HCT116 (cell line): ENCODE data around the gene KIAA1671. TPM values are rescaled to one million over a fixed set of nuclear protein-coding genes. Genes with fewer than 3 reads are reported as not detected.

ENCODE experiments used
- ATAC-seq: fragments of 200-7000 bp; cut with Tn5 transposase; 2 replicates; pipeline ENCODE4 v1.9.1; 2020; ENCODE audit warnings: mild to moderate bottlenecking, moderate library complexity
- BruUV-seq: library from RNA; stranded (reverse); fragments of 400-500 nt; replicated peaks from 2 replicates; lab custom pipeline; 2021; lab: Mats Ljungman, UMichigan
- CTCF ChIA-PET: fragments of 300-600 bp; sonication (Branson Sonifier 250); formaldehyde crosslinking; loops from one replicate; lab custom pipeline; 2021; ENCODE audit warnings: antibody characterized with exemption; lab: Charles Lee
- POLR2A ChIA-PET: fragments of 300-600, 350-600 bp; sonication (Branson Sonifier 250); formaldehyde crosslinking; loops from one replicate; lab custom pipeline; 2021; ENCODE audit warnings: antibody characterized with exemption; lab: Charles Lee
- RAD21 ChIA-PET, 2 experiments: fragments of 300-600 bp; sonication (Branson Sonifier 250); formaldehyde crosslinking; loops; one replicate each; lab custom pipeline; 2023; ENCODE audit warnings: low total read pairs in 2 of 2; ENCODE audit not compliant: uncharacterized antibody in 2 of 2, unreplicated experiment in 2 of 2, low non-redundant PET in 1 of 2; lab: Charles Lee
- DNase-seq: peaks from one replicate; pipeline ENCODE4 v3.0.0-alpha.2; 2010; ENCODE audit warnings: low read depth, low spot score
- H2AFZ ChIP-seq: fragments of 200-600 bp; shearing (Covaris generic), sonication (generic); 2 replicates; pipeline ENCODE4 v1.6.1; 2017; ENCODE audit warnings: low read depth, mixed run types, mixed read lengths, antibody characterized with exemption, low read length; ENCODE audit not compliant: poor library complexity, severe bottlenecking
- H3K27ac ChIP-seq: 2 replicates; pipeline ENCODE4 v1.5.1; 2012; ENCODE audit warnings: low read depth, low read length
- H3K27me3 ChIP-seq: fragments of 200-600 bp; sonication (generic); 2 replicates; pipeline ENCODE4 v1.6.1; 2016; ENCODE audit warnings: mixed run types, low read length, mixed read lengths; ENCODE audit not compliant: insufficient read depth
- H3K36me3 ChIP-seq, 2 experiments: fragments of 200-500 bp in 1 of 2; fragments of 200-600 bp in 1 of 2; sonication (Bioruptor generic) in 1 of 2; sonication (generic) in 1 of 2; 2 replicates each; pipeline versions ENCODE4 v1.5.1 to v1.6.1; 2014 to 2016; ENCODE audit warnings: low read length in 2 of 2, inconsistent platforms in 1 of 2, mixed read lengths in 1 of 2, mixed run types in 1 of 2; ENCODE audit not compliant: insufficient read depth in 2 of 2, control insufficient read depth in 1 of 2
- H3K4me1 ChIP-seq, 2 experiments: fragments of 200-600 bp in 1 of 2; sonication (generic) in 1 of 2; 2 replicates each; pipeline versions ENCODE4 v1.5.1 to v1.6.1; 2012 to 2017; ENCODE audit warnings: low read length in 2 of 2, inconsistent platforms in 1 of 2, mild to moderate bottlenecking in 1 of 2, mixed read lengths in 1 of 2, mixed run types in 1 of 2, moderate library complexity in 1 of 2; ENCODE audit not compliant: insufficient read depth in 2 of 2, control insufficient read depth in 1 of 2
- H3K4me2 ChIP-seq: fragments of 200-600 bp; sonication (generic); 2 replicates; pipeline ENCODE4 v1.6.1; 2017; ENCODE audit warnings: mixed run types, low read length, mixed read lengths
- H3K4me3 ChIP-seq, 2 experiments: fragments of 200-600 bp in 1 of 2; sonication (generic) in 1 of 2; replicated peaks in 1 of 2; 2 replicates each; pipeline ENCODE4 v1.5.1; 2011 to 2016; ENCODE audit warnings: low read length in 2 of 2, control low read depth in 1 of 2, low read depth in 1 of 2, mild to moderate bottlenecking in 1 of 2, mixed read lengths in 1 of 2, mixed run types in 1 of 2
- H3K79me2 ChIP-seq: fragments of 200-600 bp; sonication (generic); 2 replicates; pipeline ENCODE4 v1.6.1; 2017; ENCODE audit warnings: mild to moderate bottlenecking, mixed run types, low read length, moderate library complexity, mixed read lengths; ENCODE audit not compliant: insufficient read depth
- H3K9ac ChIP-seq: fragments of 200-600 bp; sonication (generic); 2 replicates; pipeline ENCODE4 v1.6.1; 2016; ENCODE audit warnings: low read length, mixed read lengths
- H3K9me2 ChIP-seq: fragments of 200-600 bp; sonication (generic), shearing (Covaris generic); 2 replicates; pipeline ENCODE4 v1.6.1; 2017; ENCODE audit warnings: mixed run types, mild to moderate bottlenecking, moderate library complexity; ENCODE audit not compliant: insufficient read depth
- H3K9me3 ChIP-seq, 2 experiments: fragments of 200-500 bp in 1 of 2; fragments of 200-600 bp in 1 of 2; sonication (Bioruptor generic) in 1 of 2; sonication (generic) in 1 of 2; 2 replicates each; pipeline ENCODE4 v1.6.1; 2014 to 2017; ENCODE audit warnings: low read length in 2 of 2, mixed read lengths in 2 of 2, inconsistent platforms in 1 of 2, low read depth in 1 of 2, mild to moderate bottlenecking in 1 of 2, mixed run types in 1 of 2, moderate library complexity in 1 of 2; ENCODE audit not compliant: control insufficient read depth in 1 of 2, insufficient read depth in 1 of 2
- H4K20me1 ChIP-seq: fragments of 200-600 bp; sonication (generic), shearing (Covaris generic); 2 replicates; pipeline ENCODE4 v1.6.1; 2017; ENCODE audit warnings: mixed run types, mild to moderate bottlenecking, moderate library complexity; ENCODE audit not compliant: insufficient read depth
- CBX3 ChIP-seq: IDR thresholded peaks from 2 replicates; pipeline ENCODE4 v1.6.1; 2012; ENCODE audit warnings: low read depth
- CEBPB ChIP-seq: IDR thresholded peaks from 2 replicates; pipeline ENCODE4 v1.6.1; 2012; ENCODE audit warnings: low read depth
- ELF1 ChIP-seq: IDR thresholded peaks from 2 replicates; pipeline ENCODE4 v1.6.1; 2012; ENCODE audit warnings: low read depth, borderline replicate concordance
- EZH2 ChIP-seq: fragments of 200-600 bp; sonication (generic); IDR thresholded peaks from 2 replicates; pipeline ENCODE4 v1.6.1; 2017; ENCODE audit warnings: antibody characterized with exemption, mixed run types
- EZH2phosphoT487 ChIP-seq: fragments of 200-600 bp; IDR thresholded peaks from 2 replicates; pipeline ENCODE4 v1.6.1; 2018; ENCODE audit warnings: antibody characterized with exemption, borderline replicate concordance
- JUND ChIP-seq: IDR thresholded peaks from 2 replicates; pipeline ENCODE4 v1.6.1; 2012
- RAD21 ChIP-seq: IDR thresholded peaks from 2 replicates; pipeline ENCODE4 v1.6.1; 2012; ENCODE audit warnings: low read depth, mild to moderate bottlenecking
- SIN3A ChIP-seq: IDR thresholded peaks from 2 replicates; pipeline ENCODE4 v1.6.1; 2012; ENCODE audit warnings: low read depth
- SRF ChIP-seq: IDR thresholded peaks from 2 replicates; pipeline ENCODE4 v1.6.1; 2012; ENCODE audit warnings: low read depth
- ZFX ChIP-seq: fragments of 450-650 bp; IDR thresholded peaks from 2 replicates; pipeline ENCODE4 v1.6.1; 2017
- ZNF274 ChIP-seq: fragments of 200-500 bp; sonication (Bioruptor generic); IDR thresholded peaks from 2 replicates; pipeline ENCODE4 v1.6.1; 2014; ENCODE audit warnings: mild to moderate bottlenecking, low read depth, low read length, inconsistent platforms
- intact Hi-C: fragments of 100-400 bp; cut with micrococcal nuclease; formaldehyde crosslinking; loops from 2 replicates; pipeline ENCODE4 v1.10.0; 2022
- total RNA-seq: library from RNA; stranded (reverse); gene quantifications from one replicate; pipeline ENCODE4 v1.2.1, GENCODE V29; 2021; ENCODE audit not compliant: unreplicated experiment
- TF ChIP-seq, protein P1 (sequence below): IDR thresholded peaks from 2 replicates; pipeline ENCODE4 v1.6.1; 2012
- TF ChIP-seq, protein P2 (sequence below): IDR thresholded peaks from 2 replicates; pipeline ENCODE4 v1.6.1; 2012; ENCODE audit warnings: low read depth
- TF ChIP-seq, protein P3 (sequence below), 3 experiments: fragments of 200-600 bp in 1 of 3; sonication (generic) in 1 of 3; IDR thresholded peaks in 2 of 3; conservative IDR thresholded peaks in 1 of 3; 2 replicates each; pipeline ENCODE4 v1.5.1; 2012 to 2017; ENCODE audit warnings: low read depth in 2 of 3, low read length in 2 of 3, antibody characterized with exemption in 1 of 3, borderline replicate concordance in 1 of 3, control low read depth in 1 of 3, mild to moderate bottlenecking in 1 of 3, mixed read lengths in 1 of 3, mixed run types in 1 of 3, moderate library complexity in 1 of 3; ENCODE audit not compliant: insufficient read depth in 1 of 3
- TF ChIP-seq, protein P4 (sequence below): IDR thresholded peaks from 2 replicates; pipeline ENCODE4 v1.6.1; 2011; ENCODE audit warnings: mild to moderate bottlenecking, low read length, moderate library complexity; ENCODE audit not compliant: insufficient replicate concordance; ENCODE audit errors: extremely low read depth

KIAA1671 gene
- total RNA-seq, 1 experiment from 2014 or later = 36.8 TPM

DNA sequence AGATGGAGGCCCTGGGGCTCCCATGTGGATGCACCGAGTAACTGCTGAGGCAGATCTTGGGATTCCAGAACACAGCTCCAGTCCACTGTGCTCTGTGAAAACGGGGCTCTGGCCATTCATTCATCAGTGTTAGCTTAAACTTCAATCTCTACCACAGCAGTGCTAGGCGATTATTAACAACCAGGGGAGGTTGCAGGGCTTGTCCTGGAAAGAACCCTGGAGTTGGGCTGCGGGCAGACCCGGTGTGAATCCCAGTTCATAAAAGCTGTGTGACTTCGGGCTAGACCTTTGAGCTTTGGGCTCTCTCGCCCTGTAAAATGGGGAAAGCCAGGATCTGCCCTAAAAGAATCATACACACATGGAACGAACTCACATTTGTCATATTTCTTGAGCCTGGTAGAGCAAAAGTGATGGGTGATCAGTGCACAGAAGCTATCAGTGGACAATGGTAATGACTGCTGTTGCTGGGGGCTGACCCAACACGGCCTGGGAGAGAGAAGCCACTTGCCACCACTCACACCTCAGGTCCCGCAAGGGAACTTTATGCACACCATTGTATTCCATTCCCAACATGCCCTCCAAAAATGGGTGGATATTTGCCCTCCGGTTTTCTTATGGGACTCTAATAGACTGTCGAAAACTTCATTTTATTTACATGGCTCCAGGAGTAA, 231.6 kb downstream of the KIAA1671 start (continued):
- TF ChIP-seq, protein P1, sequence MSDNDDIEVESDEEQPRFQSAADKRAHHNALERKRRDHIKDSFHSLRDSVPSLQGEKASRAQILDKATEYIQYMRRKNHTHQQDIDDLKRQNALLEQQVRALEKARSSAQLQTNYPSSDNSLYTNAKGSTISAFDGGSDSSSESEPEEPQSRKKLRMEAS = no peak
- TF ChIP-seq JUND = no peak
- TF ChIP-seq, all 23 proteins: peak for 0

DNA sequence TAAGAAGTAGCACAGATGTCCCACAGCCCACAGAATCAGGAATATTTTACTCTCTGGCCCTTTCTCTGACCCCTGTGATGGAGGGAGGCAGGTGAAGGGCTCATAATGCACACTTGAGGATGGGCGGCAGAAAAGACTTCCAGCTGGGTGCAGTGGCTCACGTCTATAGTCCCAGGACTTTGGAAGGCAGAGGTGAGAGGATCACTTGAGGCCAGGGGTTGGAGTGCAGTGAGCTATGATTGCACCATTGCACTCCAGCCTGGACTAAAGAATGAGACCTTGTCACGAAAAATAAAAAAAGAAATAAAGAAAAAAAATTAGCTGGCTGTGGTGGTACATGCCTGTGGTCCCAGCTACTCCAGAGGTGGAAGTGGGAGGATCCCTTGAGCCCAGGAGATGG, 233.6 kb downstream of the KIAA1671 start:
- intact Hi-C loops = no loop called here
- Histone ChIP-seq H2AFZ (no peak overlapping the region), H3K36me3 (peaks cover 0 to 2% of the 10 kb centered on the region in 2 experiments; a peak in 2 of 4 replicates), H3K9ac (no peak overlapping the region), H3K79me2 (no peaks in the 10 kb centered on the region), H3K4me2 (no peak overlapping the region), H3K27me3 (no peaks in the 10 kb centered on the region), H3K4me3 (no peak overlapping the region), H3K4me1 (no peaks in the 10 kb centered on the region), H4K20me1 (no peaks in the 10 kb centered on the region; the same call in 1 of the 2 replicates), H3K9me2 (no peaks in the 10 kb centered on the region), H3K27ac (no peak overlapping the region), H3K9me3 (no peaks in the 10 kb centered on the region)
- DNase-seq (no peak), ATAC-seq (no peak)
- POLR2A ChIA-PET = no interaction called here
- BruUV-seq = no TSS peak
- no peak for TF ChIP-seq RAD21
- no peak for TF ChIP-seq ZNF274
- no peak for TF ChIP-seq SRF
- TF ChIP-seq, protein P2, sequence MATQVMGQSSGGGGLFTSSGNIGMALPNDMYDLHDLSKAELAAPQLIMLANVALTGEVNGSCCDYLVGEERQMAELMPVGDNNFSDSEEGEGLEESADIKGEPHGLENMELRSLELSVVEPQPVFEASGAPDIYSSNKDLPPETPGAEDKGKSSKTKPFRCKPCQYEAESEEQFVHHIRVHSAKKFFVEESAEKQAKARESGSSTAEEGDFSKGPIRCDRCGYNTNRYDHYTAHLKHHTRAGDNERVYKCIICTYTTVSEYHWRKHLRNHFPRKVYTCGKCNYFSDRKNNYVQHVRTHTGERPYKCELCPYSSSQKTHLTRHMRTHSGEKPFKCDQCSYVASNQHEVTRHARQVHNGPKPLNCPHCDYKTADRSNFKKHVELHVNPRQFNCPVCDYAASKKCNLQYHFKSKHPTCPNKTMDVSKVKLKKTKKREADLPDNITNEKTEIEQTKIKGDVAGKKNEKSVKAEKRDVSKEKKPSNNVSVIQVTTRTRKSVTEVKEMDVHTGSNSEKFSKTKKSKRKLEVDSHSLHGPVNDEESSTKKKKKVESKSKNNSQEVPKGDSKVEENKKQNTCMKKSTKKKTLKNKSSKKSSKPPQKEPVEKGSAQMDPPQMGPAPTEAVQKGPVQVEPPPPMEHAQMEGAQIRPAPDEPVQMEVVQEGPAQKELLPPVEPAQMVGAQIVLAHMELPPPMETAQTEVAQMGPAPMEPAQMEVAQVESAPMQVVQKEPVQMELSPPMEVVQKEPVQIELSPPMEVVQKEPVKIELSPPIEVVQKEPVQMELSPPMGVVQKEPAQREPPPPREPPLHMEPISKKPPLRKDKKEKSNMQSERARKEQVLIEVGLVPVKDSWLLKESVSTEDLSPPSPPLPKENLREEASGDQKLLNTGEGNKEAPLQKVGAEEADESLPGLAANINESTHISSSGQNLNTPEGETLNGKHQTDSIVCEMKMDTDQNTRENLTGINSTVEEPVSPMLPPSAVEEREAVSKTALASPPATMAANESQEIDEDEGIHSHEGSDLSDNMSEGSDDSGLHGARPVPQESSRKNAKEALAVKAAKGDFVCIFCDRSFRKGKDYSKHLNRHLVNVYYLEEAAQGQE = no peak
- TF ChIP-seq ELF1 = no peak
- TF ChIP-seq EZH2 = no peak
- TF ChIP-seq, protein P3, sequence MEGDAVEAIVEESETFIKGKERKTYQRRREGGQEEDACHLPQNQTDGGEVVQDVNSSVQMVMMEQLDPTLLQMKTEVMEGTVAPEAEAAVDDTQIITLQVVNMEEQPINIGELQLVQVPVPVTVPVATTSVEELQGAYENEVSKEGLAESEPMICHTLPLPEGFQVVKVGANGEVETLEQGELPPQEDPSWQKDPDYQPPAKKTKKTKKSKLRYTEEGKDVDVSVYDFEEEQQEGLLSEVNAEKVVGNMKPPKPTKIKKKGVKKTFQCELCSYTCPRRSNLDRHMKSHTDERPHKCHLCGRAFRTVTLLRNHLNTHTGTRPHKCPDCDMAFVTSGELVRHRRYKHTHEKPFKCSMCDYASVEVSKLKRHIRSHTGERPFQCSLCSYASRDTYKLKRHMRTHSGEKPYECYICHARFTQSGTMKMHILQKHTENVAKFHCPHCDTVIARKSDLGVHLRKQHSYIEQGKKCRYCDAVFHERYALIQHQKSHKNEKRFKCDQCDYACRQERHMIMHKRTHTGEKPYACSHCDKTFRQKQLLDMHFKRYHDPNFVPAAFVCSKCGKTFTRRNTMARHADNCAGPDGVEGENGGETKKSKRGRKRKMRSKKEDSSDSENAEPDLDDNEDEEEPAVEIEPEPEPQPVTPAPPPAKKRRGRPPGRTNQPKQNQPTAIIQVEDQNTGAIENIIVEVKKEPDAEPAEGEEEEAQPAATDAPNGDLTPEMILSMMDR (IDR thresholded peaks at IDR 0.05 in 2 of 3, conservative IDR thresholded peaks at IDR 0.05 in 1 of 3; ENCODE audit: borderline replicate concordance in 1 of 3, insufficient read depth in 1 of 3, low read depth in 2 of 3, low read length in 2 of 3) = no peak
- no peak for TF ChIP-seq CBX3
- TF ChIP-seq JUND = no peak
- TF ChIP-seq, protein P4, sequence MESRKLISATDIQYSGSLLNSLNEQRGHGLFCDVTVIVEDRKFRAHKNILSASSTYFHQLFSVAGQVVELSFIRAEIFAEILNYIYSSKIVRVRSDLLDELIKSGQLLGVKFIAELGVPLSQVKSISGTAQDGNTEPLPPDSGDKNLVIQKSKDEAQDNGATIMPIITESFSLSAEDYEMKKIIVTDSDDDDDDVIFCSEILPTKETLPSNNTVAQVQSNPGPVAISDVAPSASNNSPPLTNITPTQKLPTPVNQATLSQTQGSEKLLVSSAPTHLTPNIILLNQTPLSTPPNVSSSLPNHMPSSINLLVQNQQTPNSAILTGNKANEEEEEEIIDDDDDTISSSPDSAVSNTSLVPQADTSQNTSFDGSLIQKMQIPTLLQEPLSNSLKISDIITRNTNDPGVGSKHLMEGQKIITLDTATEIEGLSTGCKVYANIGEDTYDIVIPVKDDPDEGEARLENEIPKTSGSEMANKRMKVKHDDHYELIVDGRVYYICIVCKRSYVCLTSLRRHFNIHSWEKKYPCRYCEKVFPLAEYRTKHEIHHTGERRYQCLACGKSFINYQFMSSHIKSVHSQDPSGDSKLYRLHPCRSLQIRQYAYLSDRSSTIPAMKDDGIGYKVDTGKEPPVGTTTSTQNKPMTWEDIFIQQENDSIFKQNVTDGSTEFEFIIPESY = no peak
- no peak for TF ChIP-seq ZFX
- TF ChIP-seq, protein P1 = no peak
- no peak for TF ChIP-seq SIN3A
- no peak for TF ChIP-seq EZH2phosphoT487
- no peak for TF ChIP-seq CEBPB
- CTCF ChIA-PET = no interaction called here
- RAD21 ChIA-PET = no interaction called here
